ENCODE results near the gene MACF1. TPM values are rescaled to one million over a fixed set of nuclear protein-coding genes. Genes with fewer than 3 reads are reported as not detected.

Gene MACF1
- total RNA-seq, 1 experiment from 2014 or later, result 265 TPM

GRCh38 chr1:39190096-39190495 is 14.4 kb upstream of the MACF1 start:
- no peak overlapping the region for H3K27ac ChIP-seq (ENCODE audit: low read depth, low read length, poor library complexity, severe bottlenecking)
- no peaks in the 10 kb centered on the region for H3K27me3 ChIP-seq (replicated peaks; ENCODE audit: insufficient read depth, low read depth, low read length, poor library complexity)
- DNase-seq (ENCODE audit: low spot score), result no peak
- TF ChIP-seq EZH2 (IDR thresholded peaks at IDR 0.05; ENCODE audit: borderline replicate concordance, low read depth, low read length, poor library complexity, severe bottlenecking), result no peak
- TF ChIP-seq, protein P1, sequence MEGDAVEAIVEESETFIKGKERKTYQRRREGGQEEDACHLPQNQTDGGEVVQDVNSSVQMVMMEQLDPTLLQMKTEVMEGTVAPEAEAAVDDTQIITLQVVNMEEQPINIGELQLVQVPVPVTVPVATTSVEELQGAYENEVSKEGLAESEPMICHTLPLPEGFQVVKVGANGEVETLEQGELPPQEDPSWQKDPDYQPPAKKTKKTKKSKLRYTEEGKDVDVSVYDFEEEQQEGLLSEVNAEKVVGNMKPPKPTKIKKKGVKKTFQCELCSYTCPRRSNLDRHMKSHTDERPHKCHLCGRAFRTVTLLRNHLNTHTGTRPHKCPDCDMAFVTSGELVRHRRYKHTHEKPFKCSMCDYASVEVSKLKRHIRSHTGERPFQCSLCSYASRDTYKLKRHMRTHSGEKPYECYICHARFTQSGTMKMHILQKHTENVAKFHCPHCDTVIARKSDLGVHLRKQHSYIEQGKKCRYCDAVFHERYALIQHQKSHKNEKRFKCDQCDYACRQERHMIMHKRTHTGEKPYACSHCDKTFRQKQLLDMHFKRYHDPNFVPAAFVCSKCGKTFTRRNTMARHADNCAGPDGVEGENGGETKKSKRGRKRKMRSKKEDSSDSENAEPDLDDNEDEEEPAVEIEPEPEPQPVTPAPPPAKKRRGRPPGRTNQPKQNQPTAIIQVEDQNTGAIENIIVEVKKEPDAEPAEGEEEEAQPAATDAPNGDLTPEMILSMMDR (conservative IDR thresholded peaks at IDR 0.05; ENCODE audit: low read depth, low read length), result no peak
- no TSS peak for BruUV-seq (replicated peaks)
- H3K4me3 ChIP-seq (ENCODE audit: low read depth, low read length, poor library complexity, severe bottlenecking), result no peak overlapping the region
- POLR2A ChIA-PET (ENCODE audit: low non-redundant PET), result no interaction called here
- intact Hi-C loops (cut with micrococcal nuclease; ENCODE audit: unreplicated experiment), result loop anchor here (5.0 kb wide), 1 partner anchor 217 kb away; no protein-coding TSS in a partner anchor
- CTCF ChIA-PET, result interaction anchor here (0.6 kb wide), 1 partner anchor 1500 kb away, joined by 3 read pairs; a partner anchor contains a TSS
- H3K36me3 ChIP-seq (ENCODE audit: insufficient read depth, low read length, poor library complexity, severe bottlenecking), result no peaks in the 10 kb centered on the region
- H3K9me3 ChIP-seq (ENCODE audit: low read depth, low read length, poor library complexity, severe bottlenecking), result no peaks in the 10 kb centered on the region
- peaks cover 58% of the 10 kb centered on the region for H3K4me1 ChIP-seq (ENCODE audit: insufficient read depth, low read length, poor library complexity, severe bottlenecking)

DNA sequence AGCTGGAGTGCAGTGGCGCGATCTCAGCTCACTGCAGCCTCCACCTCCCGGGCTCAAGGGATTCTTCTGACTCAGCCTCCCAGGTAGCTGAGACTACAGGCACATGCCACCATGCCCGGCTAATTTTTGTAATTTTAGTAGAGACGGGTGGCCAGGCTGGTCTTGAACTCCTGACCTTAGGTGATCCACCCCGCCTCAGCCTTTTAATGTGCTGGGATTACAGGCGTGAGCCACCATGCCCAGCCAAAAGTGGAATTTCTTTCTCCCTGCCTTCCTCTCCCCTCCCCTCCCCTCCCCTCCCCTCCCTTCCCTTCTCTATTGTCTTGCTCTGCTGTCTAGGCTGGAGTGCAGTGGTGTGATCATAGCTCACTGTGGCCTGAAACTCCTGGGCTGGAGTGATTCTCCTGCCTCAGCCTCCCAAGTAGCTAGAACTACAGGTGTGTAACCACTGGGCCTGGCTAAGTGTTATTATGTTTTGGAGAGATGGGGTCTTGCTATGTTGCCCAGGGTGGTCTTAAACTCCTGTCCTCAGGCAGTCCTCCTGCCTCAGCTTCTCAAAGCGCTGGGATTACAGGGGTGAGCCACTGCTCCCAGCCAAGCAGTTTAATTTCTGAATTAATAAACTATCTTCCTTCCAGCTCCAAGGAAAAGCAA is 10.0 kb upstream of the MACF1 start:
- TF ChIP-seq, protein P1 (conservative IDR thresholded peaks at IDR 0.05; ENCODE audit: low read depth, low read length), result no peak
- TF ChIP-seq EZH2 (IDR thresholded peaks at IDR 0.05; ENCODE audit: borderline replicate concordance, low read depth, low read length, poor library complexity, severe bottlenecking), result no peak
- Histone ChIP-seq H3K27ac (ENCODE audit: low read depth, low read length, poor library complexity, severe bottlenecking) (no peak overlapping the region), H3K9me3 (ENCODE audit: low read depth, low read length, poor library complexity, severe bottlenecking) (no peaks in the 10 kb centered on the region), H3K4me1 (ENCODE audit: insufficient read depth, low read length, poor library complexity, severe bottlenecking) (peaks cover 67% of the 10 kb centered on the region), H3K36me3 (ENCODE audit: insufficient read depth, low read length, poor library complexity, severe bottlenecking) (no peaks in the 10 kb centered on the region), H3K27me3 (replicated peaks; ENCODE audit: insufficient read depth, low read depth, low read length, poor library complexity) (no peaks in the 10 kb centered on the region), H3K4me3 (ENCODE audit: low read depth, low read length, poor library complexity, severe bottlenecking) (no peak overlapping the region)
- ChIA-PET CTCF (interaction anchor here (0.5 to 0.7 kb wide), 4 partner anchors 23 to 306 kb away, joined by 4 to 10 read pairs (median 6); no protein-coding TSS in a partner anchor), POLR2A (ENCODE audit: low non-redundant PET) (no interaction called here)
- no peak for DNase-seq (ENCODE audit: low spot score)
- no TSS peak for BruUV-seq (replicated peaks)
- intact Hi-C loops (cut with micrococcal nuclease; ENCODE audit: unreplicated experiment), result loop anchor here (5.0 kb wide), 1 partner anchor 213 kb away; no protein-coding TSS in a partner anchor

DNA sequence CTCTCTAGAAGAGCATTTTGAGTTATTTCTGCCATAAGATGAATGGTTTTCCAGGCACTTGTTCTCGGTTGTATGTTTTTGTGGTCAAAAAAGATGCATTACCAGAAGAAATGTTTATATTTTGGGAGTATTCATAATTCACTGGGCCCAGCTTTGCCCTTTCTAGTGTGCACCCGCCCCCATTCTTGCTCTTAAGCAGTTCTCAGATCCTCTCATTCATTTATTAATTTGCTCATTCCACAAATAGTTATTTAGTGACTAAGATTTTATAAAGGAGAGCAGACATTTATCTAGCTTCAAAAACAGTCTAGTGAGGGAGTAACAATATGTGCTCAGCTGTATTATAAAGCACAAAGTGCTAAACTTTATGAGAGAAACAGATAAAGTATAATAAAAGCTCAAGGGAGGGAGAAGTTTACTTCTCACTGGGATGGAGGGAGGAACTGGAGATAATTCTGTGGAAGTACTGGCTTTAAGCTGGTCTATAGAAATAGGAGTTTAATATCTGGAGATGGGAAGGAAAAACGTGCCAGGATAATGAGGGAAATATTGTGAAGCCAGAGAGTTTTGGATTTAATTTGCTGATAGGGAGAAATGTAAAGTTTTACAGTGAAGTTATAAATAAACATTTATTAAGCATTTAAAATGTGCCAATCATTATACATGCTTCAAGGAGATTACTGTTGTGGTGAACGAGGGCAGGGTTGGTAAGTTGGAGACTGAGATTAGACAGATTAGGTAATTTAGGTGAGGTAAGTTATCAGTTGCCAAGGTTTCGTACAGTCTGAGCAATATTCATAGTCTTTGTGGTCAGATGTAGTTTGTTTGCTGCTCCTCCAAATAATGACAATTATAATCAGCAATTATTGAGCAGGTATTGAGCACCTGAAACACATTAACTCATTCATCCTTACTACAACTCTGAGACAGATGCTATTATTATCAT is 9.1 kb upstream of the MACF1 start:
- Histone ChIP-seq H3K27ac (ENCODE audit: low read depth, low read length, poor library complexity, severe bottlenecking) (no peak overlapping the region), H3K4me1 (ENCODE audit: insufficient read depth, low read length, poor library complexity, severe bottlenecking) (peaks cover 61% of the 10 kb centered on the region), H3K36me3 (ENCODE audit: insufficient read depth, low read length, poor library complexity, severe bottlenecking) (no peaks in the 10 kb centered on the region), H3K4me3 (ENCODE audit: low read depth, low read length, poor library complexity, severe bottlenecking) (no peak overlapping the region), H3K27me3 (replicated peaks; ENCODE audit: insufficient read depth, low read depth, low read length, poor library complexity) (no peaks in the 10 kb centered on the region), H3K9me3 (ENCODE audit: low read depth, low read length, poor library complexity, severe bottlenecking) (no peaks in the 10 kb centered on the region)
- POLR2A ChIA-PET (ENCODE audit: low non-redundant PET), result no interaction called here
- BruUV-seq (replicated peaks), result no TSS peak
- no peak for TF ChIP-seq EZH2 (IDR thresholded peaks at IDR 0.05; ENCODE audit: borderline replicate concordance, low read depth, low read length, poor library complexity, severe bottlenecking)
- TF ChIP-seq, protein P1 (conservative IDR thresholded peaks at IDR 0.05; ENCODE audit: low read depth, low read length), result no peak
- intact Hi-C loops (cut with micrococcal nuclease; ENCODE audit: unreplicated experiment), result no loop called here
- no peak for DNase-seq (ENCODE audit: low spot score)
- CTCF ChIA-PET, result interaction anchor here (0.5 to 0.6 kb wide), 3 partner anchors 24 to 305 kb away, joined by 4 to 10 read pairs (median 6); no protein-coding TSS in a partner anchor

Measured in A673 (cell line).